Natural killer cell (primary cell): ENCODE data around the gene FDXR. TPM values are rescaled to one million over a fixed set of nuclear protein-coding genes. Genes with fewer than 3 reads are reported as not detected.
A peak's percentile ranks its signal among the peaks of the same experiment; 100 is the strongest.

Experiments used
- ATAC-seq, 3 donors: fragments of 150-1000 bp in 2 of 3; fragments of 200-7000 bp in 1 of 3; cut with Tn5 transposase; 1 replicate in 1 of 3; 2 replicates in 2 of 3; pipeline ENCODE4 v1.10.0; 2021; ENCODE audit warnings: mild to moderate bottlenecking in 2 of 3, moderate library complexity in 2 of 3
- DNase-seq, 2 donors: peaks; one replicate each; pipeline versions ENCODE4 v3.0.0 to v3.0.0-alpha.2; 2013 to 2021; ENCODE audit warnings: mixed read lengths in 1 of 2
- H3K27ac ChIP-seq: one replicate; pipeline ENCODE4 v1.5.1; 2013; ENCODE audit warnings: mild to moderate bottlenecking, low read length
- H3K27me3 ChIP-seq: one replicate; pipeline ENCODE4 v1.6.1; 2013; ENCODE audit warnings: low read length; ENCODE audit not compliant: control insufficient read depth, insufficient read depth
- H3K36me3 ChIP-seq: one replicate; pipeline ENCODE4 v1.6.1; 2013; ENCODE audit warnings: low read length; ENCODE audit not compliant: control insufficient read depth, insufficient read depth
- H3K4me1 ChIP-seq: one replicate; pipeline ENCODE4 v1.6.1; 2013; ENCODE audit warnings: low read length; ENCODE audit not compliant: control insufficient read depth, insufficient read depth
- H3K4me3 ChIP-seq: one replicate; pipeline ENCODE4 v1.5.1; 2013; ENCODE audit warnings: low read length
- H3K9me3 ChIP-seq: one replicate; pipeline ENCODE4 v1.6.1; 2013; ENCODE audit warnings: low read length; ENCODE audit not compliant: control insufficient read depth, insufficient read depth
- H3K27ac Mint-ChIP-seq, 2 donors: one replicate each; pipeline ENCODE4 v1.8.0; 2022; ENCODE audit warnings: mild to moderate bottlenecking in 2 of 2, mixed read lengths in 2 of 2, moderate library complexity in 1 of 2
- H3K27me3 Mint-ChIP-seq, 2 donors: one replicate each; pipeline ENCODE4 v1.8.0; 2022; ENCODE audit warnings: low read depth in 2 of 2, mixed read lengths in 2 of 2
- H3K36me3 Mint-ChIP-seq: one replicate; pipeline ENCODE4 v1.8.0; 2022; ENCODE audit warnings: mixed read lengths
- H3K4me1 Mint-ChIP-seq, 2 donors: one replicate each; pipeline ENCODE4 v1.8.0; 2022; ENCODE audit warnings: mixed read lengths in 2 of 2
- H3K4me3 Mint-ChIP-seq: one replicate; pipeline ENCODE4 v1.8.0; 2022; ENCODE audit warnings: mild to moderate bottlenecking, moderate library complexity, mixed read lengths
- H3K9me3 Mint-ChIP-seq, 2 donors: one replicate each; pipeline ENCODE4 v1.8.0; 2022; ENCODE audit warnings: mixed read lengths in 2 of 2
- WGBS: methylation state at CpG from one replicate; pipeline ENCODE4 v1.1.7; 2013; ENCODE audit warnings: missing lambda C conversion rate; ENCODE audit not compliant: insufficient coverage; 5-methylcytosine and 5-hydroxymethylcytosine counted together
- intact Hi-C: fragments of 100-400 bp; cut with micrococcal nuclease; formaldehyde crosslinking; loops from one replicate; pipeline ENCODE4 v1.14.2; 2022
- total RNA-seq, 4 donors: library from RNA; stranded (reverse); fragments of 120-200 nt in 1 of 4; gene quantifications; one replicate each; pipeline versions ENCODE4 v1.2.3 to v1.2.4, GENCODE V29; 2013 to 2022
- TF ChIP-seq, protein P1 (sequence below): fragments of 200-600 bp; IDR thresholded peaks from one replicate; pipeline ENCODE4 v1.8.0; 2022; ENCODE audit warnings: antibody characterized with exemption

Gene FDXR
- total RNA-seq, 3 donors from 2014 or later (not counting 1 experiment from before 2014, with no cell fraction given) = 4.5 to 9.1 (median 7.8) TPM

- intact Hi-C loops = no loop called here
- H3K36me3 Mint-ChIP-seq = no peaks in the 10 kb centered on the region
Measured at GRCh38 chr17:74875155-74875976, 2.6 kb upstream of the FDXR start.

GRCh38 chr17:74874615-74875037 is 1.8 kb upstream of the FDXR start:
- ATAC-seq (no peak), DNase-seq (no peak)
- no peaks in the 10 kb centered on the region for H3K36me3 Mint-ChIP-seq
- H3K4me1 Mint-ChIP-seq = peaks cover 22 to 29% of the 10 kb centered on the region in 2 donors
- peak overlapping the region in 1 of 2 donors; percentile 97 for H3K27ac Mint-ChIP-seq
- Histone ChIP-seq H3K4me3 (no peak overlapping the region), H3K4me1 (peaks cover 17% of the 10 kb centered on the region), H3K9me3 (no peaks in the 10 kb centered on the region), H3K27ac (no peak overlapping the region), H3K27me3 (no peaks in the 10 kb centered on the region), H3K36me3 (no peaks in the 10 kb centered on the region)
- 100% methylated on average over 2 of the region's 5 CpGs for WGBS
- no peaks in the 10 kb centered on the region for H3K27me3 Mint-ChIP-seq
- H3K9me3 Mint-ChIP-seq = no peaks in the 10 kb centered on the region
- TF ChIP-seq, protein P1, sequence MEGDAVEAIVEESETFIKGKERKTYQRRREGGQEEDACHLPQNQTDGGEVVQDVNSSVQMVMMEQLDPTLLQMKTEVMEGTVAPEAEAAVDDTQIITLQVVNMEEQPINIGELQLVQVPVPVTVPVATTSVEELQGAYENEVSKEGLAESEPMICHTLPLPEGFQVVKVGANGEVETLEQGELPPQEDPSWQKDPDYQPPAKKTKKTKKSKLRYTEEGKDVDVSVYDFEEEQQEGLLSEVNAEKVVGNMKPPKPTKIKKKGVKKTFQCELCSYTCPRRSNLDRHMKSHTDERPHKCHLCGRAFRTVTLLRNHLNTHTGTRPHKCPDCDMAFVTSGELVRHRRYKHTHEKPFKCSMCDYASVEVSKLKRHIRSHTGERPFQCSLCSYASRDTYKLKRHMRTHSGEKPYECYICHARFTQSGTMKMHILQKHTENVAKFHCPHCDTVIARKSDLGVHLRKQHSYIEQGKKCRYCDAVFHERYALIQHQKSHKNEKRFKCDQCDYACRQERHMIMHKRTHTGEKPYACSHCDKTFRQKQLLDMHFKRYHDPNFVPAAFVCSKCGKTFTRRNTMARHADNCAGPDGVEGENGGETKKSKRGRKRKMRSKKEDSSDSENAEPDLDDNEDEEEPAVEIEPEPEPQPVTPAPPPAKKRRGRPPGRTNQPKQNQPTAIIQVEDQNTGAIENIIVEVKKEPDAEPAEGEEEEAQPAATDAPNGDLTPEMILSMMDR = no peak
- intact Hi-C loops = no loop called here
- H3K4me3 Mint-ChIP-seq = peak overlapping the region; percentile 95

More at GRCh38 chr17:74875155-74875976, 2.6 kb upstream of the FDXR start:
- no peak overlapping the region for H3K4me3 ChIP-seq
- H3K4me3 Mint-ChIP-seq = no peak overlapping the region
- no peaks in the 10 kb centered on the region for H3K9me3 ChIP-seq
- H3K27me3 Mint-ChIP-seq = no peaks in the 10 kb centered on the region
- no peaks in the 10 kb centered on the region for H3K27me3 ChIP-seq
- no peaks in the 10 kb centered on the region for H3K9me3 Mint-ChIP-seq
- DNase-seq (no peak), ATAC-seq (no peak)
- no peaks in the 10 kb centered on the region for H3K36me3 ChIP-seq
- H3K4me1 ChIP-seq = peaks cover 17% of the 10 kb centered on the region
- peaks cover 22 to 29% of the 10 kb centered on the region in 2 donors for H3K4me1 Mint-ChIP-seq
- H3K27ac ChIP-seq = no peak overlapping the region
- peak overlapping the region in 1 of 2 donors; percentile 41 for H3K27ac Mint-ChIP-seq
- WGBS = 90% methylated on average over 5 of the region's 5 CpGs
- TF ChIP-seq, protein P1 = no peak

- WGBS = 72% methylated on average over 6 of the region's 6 CpGs
- H3K9me3 Mint-ChIP-seq = no peaks in the 10 kb centered on the region
- peak in 1 of 2 donors; percentile 27 for DNase-seq
- peak overlapping the region; percentile 97 for H3K27ac Mint-ChIP-seq
- H3K9me3 ChIP-seq = no peaks in the 10 kb centered on the region
- H3K4me3 Mint-ChIP-seq = peak overlapping the region; percentile 95
- H3K27ac ChIP-seq = peak overlapping the region; percentile 91
- H3K4me3 ChIP-seq = peak overlapping the region; percentile 68
- ATAC-seq = no peak
- no peaks in the 10 kb centered on the region for H3K36me3 Mint-ChIP-seq
- no peaks in the 10 kb centered on the region for H3K36me3 ChIP-seq
- H3K27me3 Mint-ChIP-seq = no peaks in the 10 kb centered on the region
- H3K27me3 ChIP-seq = no peaks in the 10 kb centered on the region
- TF ChIP-seq, protein P1 = no peak
- peaks cover 17% of the 10 kb centered on the region for H3K4me1 ChIP-seq
- peaks cover 22 to 29% of the 10 kb centered on the region in 2 donors for H3K4me1 Mint-ChIP-seq
- intact Hi-C loops = no loop called here
Measured at GRCh38 chr17:74873874-74874614, 1.2 kb upstream of the FDXR start.
